GM19463 (cell line): ENCODE measurements around the gene TCERG1L.

Experiments
- ATAC-seq: cut with Tn5 transposase; IDR thresholded peaks from one replicate; pipeline ENCODE4 v1.9.1; 2021; ENCODE audit warnings: mild to moderate bottlenecking, moderate library complexity; ENCODE audit not compliant: unreplicated experiment

The TCERG1L gene

GRCh38 chr10:131231323-131231964 lies 80.1 kb downstream of the TCERG1L start:
- ATAC-seq, result no peak

- ATAC-seq, result no peak
Observed at GRCh38 chr10:131230641-131231322, 80.7 kb downstream of the TCERG1L start.

GRCh38 chr10:131230166-131230565 lies 81.4 kb downstream of the TCERG1L start:
- ATAC-seq, result no peak

- ATAC-seq, result no peak
Observed at GRCh38 chr10:131227163-131227740, 84.3 kb downstream of the TCERG1L start.

GRCh38 chr10:131226446-131227162 lies 84.9 kb downstream of the TCERG1L start:
- ATAC-seq, result no peak

GRCh38 chr10:131224106-131224505 lies 87.4 kb downstream of the TCERG1L start:
- ATAC-seq, result no peak

GRCh38 chr10:131223422-131223821 lies 88.1 kb downstream of the TCERG1L start:
- no peak for ATAC-seq

GRCh38 chr10:131222986-131223385 lies 88.5 kb downstream of the TCERG1L start:
- no peak for ATAC-seq

- no peak for ATAC-seq
Observed at GRCh38 chr10:131221632-131222277, 89.8 kb downstream of the TCERG1L start.

- no peak for ATAC-seq
Observed at GRCh38 chr10:131220601-131221171, 90.8 kb downstream of the TCERG1L start.

GRCh38 chr10:131219955-131220489 lies 91.5 kb downstream of the TCERG1L start:
- ATAC-seq, result no peak

GRCh38 chr10:131219584-131219886 lies 92.0 kb downstream of the TCERG1L start:
- ATAC-seq, result no peak

- ATAC-seq, result no peak
Observed at GRCh38 chr10:131218811-131219583, 92.5 kb downstream of the TCERG1L start.

- ATAC-seq, result no peak
Observed at GRCh38 chr10:131216681-131217230, 94.8 kb downstream of the TCERG1L start.

- no peak for ATAC-seq
Observed at GRCh38 chr10:131215776-131216175, 95.7 kb downstream of the TCERG1L start.

GRCh38 chr10:131214521-131215244 lies 96.8 kb downstream of the TCERG1L start:
- ATAC-seq, result no peak

- no peak for ATAC-seq
Observed at GRCh38 chr10:131213741-131214505, 97.6 kb downstream of the TCERG1L start.

- ATAC-seq, result no peak
Observed at GRCh38 chr10:131212763-131213325, 98.7 kb downstream of the TCERG1L start.
